Tibial artery (tissue), 4 donors: ENCODE data around the gene ULK4.

ENCODE experiments used
- DNase-seq, 2 donors: peaks; one replicate each; pipeline ENCODE4 v3.0.0-alpha.2; 2019
- H3K27ac ChIP-seq, 2 donors: fragments of 200-600 bp; sonication (generic) in 1 of 2; 1 replicate in 1 of 2; 2 replicates in 1 of 2; pipeline ENCODE4 v1.5.1; 2018 to 2019; ENCODE audit warnings: mild to moderate bottlenecking in 1 of 2
- H3K27me3 ChIP-seq, 2 donors: fragments of 200-600 bp; sonication (generic) in 1 of 2; one replicate each; pipeline versions ENCODE4 v1.5.1 to v1.6.0; 2016 to 2019
- H3K36me3 ChIP-seq, 3 donors: fragments of 200-600 bp; sonication (generic) in 2 of 3; one replicate each; pipeline ENCODE4 v1.5.1; 2016 to 2019; ENCODE audit warnings: mild to moderate bottlenecking in 2 of 3
- H3K4me1 ChIP-seq, 4 donors: fragments of 200-600 bp; sonication (generic) in 2 of 4; 1 replicate in 3 of 4; 2 replicates in 1 of 4; pipeline ENCODE4 v1.5.1; 2016 to 2019
- H3K4me3 ChIP-seq, 2 donors: fragments of 200-600 bp; sonication (generic) in 1 of 2; 1 replicate in 1 of 2; 2 replicates in 1 of 2; pipeline ENCODE4 v1.5.1; 2018 to 2019; ENCODE audit warnings: mild to moderate bottlenecking in 2 of 2
- H3K9me3 ChIP-seq, 3 donors: fragments of 200-600 bp; sonication (generic) in 1 of 3; one replicate each; pipeline ENCODE4 v1.5.1; 2016 to 2019
- intact Hi-C: fragments of 100-400 bp; cut with DNase I; formaldehyde crosslinking; loops from one replicate; pipeline ENCODE4 v1.15.0; 2023; ENCODE audit warnings: low total_unique reads
- TF ChIP-seq, protein P1 (sequence below), 2 experiments: fragments of 200-600 bp in 1 of 2; fragments of 450-650 bp in 1 of 2; IDR thresholded peaks; one replicate each; pipeline ENCODE4 v1.5.1; 2017 to 2019; ENCODE audit warnings: antibody characterized with exemption in 2 of 2, mild to moderate bottlenecking in 1 of 2, moderate library complexity in 1 of 2

ULK4 gene

DNA sequence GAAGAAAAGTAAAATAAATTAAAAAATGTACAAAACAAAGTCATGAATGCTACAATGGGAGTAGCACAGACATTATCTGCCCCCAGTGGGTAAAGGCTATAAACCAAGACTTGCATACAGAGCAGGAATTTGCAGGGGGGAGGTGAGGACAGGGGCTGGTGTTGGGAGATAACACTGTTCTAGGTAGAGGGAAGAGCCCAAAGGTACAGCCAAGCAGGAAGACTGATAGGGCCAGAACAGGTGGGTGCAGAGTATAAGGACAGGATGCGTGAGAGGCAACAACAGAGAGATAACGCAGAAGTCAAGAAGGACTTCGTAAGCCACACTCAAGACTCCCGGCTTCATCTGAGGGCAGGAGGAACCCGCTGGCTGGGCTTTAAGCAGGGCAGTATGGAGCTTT, 616.1 kb downstream of the ULK4 start:
- Histone ChIP-seq H3K4me3 (no peak overlapping the region), H3K27ac (no peak overlapping the region), H3K4me1 (peaks cover 0 to 3% (median 0%) of the 10 kb centered on the region in 4 donors), H3K36me3 (no peaks in the 10 kb centered on the region), H3K9me3 (peaks cover 0 to 2% (median 0%) of the 10 kb centered on the region in 3 donors), H3K27me3 (no peaks in the 10 kb centered on the region)
- TF ChIP-seq, protein P1, sequence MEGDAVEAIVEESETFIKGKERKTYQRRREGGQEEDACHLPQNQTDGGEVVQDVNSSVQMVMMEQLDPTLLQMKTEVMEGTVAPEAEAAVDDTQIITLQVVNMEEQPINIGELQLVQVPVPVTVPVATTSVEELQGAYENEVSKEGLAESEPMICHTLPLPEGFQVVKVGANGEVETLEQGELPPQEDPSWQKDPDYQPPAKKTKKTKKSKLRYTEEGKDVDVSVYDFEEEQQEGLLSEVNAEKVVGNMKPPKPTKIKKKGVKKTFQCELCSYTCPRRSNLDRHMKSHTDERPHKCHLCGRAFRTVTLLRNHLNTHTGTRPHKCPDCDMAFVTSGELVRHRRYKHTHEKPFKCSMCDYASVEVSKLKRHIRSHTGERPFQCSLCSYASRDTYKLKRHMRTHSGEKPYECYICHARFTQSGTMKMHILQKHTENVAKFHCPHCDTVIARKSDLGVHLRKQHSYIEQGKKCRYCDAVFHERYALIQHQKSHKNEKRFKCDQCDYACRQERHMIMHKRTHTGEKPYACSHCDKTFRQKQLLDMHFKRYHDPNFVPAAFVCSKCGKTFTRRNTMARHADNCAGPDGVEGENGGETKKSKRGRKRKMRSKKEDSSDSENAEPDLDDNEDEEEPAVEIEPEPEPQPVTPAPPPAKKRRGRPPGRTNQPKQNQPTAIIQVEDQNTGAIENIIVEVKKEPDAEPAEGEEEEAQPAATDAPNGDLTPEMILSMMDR (IDR thresholded peaks at IDR 0.05): no peak
- no peak for DNase-seq
- intact Hi-C loops: no loop called here

DNA sequence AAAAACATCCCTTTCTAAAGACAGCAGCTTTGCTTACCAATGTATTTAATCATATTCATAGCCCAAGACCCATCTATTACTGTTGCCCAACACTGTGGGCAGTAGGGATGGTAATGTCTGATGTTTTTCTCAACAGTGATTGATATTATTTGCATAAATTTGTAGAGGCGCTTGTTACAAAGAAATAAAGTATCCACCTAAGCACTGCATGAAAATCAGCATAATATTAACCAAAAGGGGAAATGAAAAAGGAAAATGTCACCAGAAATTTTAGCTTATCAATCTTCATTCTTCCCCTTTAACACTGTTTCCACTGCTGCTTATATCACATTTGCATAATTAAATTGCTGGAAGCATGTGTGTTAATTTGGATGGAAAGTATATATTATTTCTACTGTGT, 622.1 kb downstream of the ULK4 start:
- no peaks in the 10 kb centered on the region for H3K4me1 ChIP-seq
- H3K4me3 ChIP-seq: no peak overlapping the region
- no peaks in the 10 kb centered on the region for H3K36me3 ChIP-seq
- no peak for DNase-seq
- no peaks in the 10 kb centered on the region for H3K27me3 ChIP-seq
- intact Hi-C loops: no loop called here
- H3K9me3 ChIP-seq: peaks cover 0 to 2% (median 0%) of the 10 kb centered on the region in 3 donors
- TF ChIP-seq, protein P1 (IDR thresholded peaks at IDR 0.05): no peak
- H3K27ac ChIP-seq: no peak overlapping the region

GRCh38 chr3:41338276-41338675, 623.6 kb downstream of the ULK4 start:
- no peak overlapping the region for H3K4me3 ChIP-seq
- H3K9me3 ChIP-seq: no peaks in the 10 kb centered on the region
- no peaks in the 10 kb centered on the region for H3K36me3 ChIP-seq
- intact Hi-C loops: no loop called here
- H3K4me1 ChIP-seq: no peaks in the 10 kb centered on the region
- no peaks in the 10 kb centered on the region for H3K27me3 ChIP-seq
- no peak for DNase-seq
- no peak overlapping the region for H3K27ac ChIP-seq
- TF ChIP-seq, protein P1 (IDR thresholded peaks at IDR 0.05): no peak

DNA sequence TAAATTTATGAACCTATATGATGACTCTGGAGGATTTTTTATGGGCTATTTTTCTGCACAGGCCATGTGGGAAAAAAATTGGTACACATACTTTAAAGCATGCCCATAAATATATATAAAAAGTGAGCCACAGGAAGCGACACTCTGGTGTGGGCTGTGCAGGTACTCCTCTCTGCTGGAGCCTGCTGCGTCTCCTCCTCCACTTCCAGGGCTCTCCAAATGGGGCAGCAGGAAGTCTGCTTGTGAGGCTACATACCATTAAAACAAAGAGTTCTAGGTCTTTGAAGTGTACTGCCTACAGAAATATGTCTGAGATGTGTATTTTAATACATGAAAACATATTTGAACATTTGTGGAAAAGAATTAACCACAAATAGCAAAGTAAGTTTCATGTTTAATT, 627.5 kb downstream of the ULK4 start:
- H3K36me3 ChIP-seq: no peaks in the 10 kb centered on the region
- no peak for DNase-seq
- intact Hi-C loops: no loop called here
- H3K4me3 ChIP-seq: no peak overlapping the region
- H3K4me1 ChIP-seq: no peaks in the 10 kb centered on the region
- H3K9me3 ChIP-seq: no peaks in the 10 kb centered on the region
- TF ChIP-seq, protein P1 (IDR thresholded peaks at IDR 0.05): no peak
- no peak overlapping the region for H3K27ac ChIP-seq
- no peaks in the 10 kb centered on the region for H3K27me3 ChIP-seq

DNA sequence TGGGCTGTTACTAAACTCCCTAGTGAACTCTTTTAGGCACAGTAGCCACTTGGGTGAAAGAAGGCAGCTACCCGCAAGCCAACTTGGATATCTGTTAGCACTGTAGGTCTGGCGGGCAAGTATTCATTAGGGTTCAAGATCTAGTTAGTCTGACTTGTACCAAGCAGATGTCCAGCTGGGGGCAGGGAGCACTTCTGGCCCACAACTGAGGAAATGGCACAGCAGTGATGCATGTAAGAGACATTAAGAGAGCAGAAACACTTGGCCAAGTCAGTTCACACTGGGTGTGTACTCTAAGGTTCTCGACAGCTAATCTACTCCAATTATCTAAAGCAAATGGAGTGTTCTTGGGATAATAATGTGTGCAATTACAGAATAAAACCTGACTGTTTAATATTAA, 630.9 kb downstream of the ULK4 start:
- H3K9me3 ChIP-seq: no peaks in the 10 kb centered on the region
- intact Hi-C loops: no loop called here
- no peaks in the 10 kb centered on the region for H3K36me3 ChIP-seq
- no peaks in the 10 kb centered on the region for H3K4me1 ChIP-seq
- H3K27ac ChIP-seq: no peak overlapping the region
- TF ChIP-seq, protein P1 (IDR thresholded peaks at IDR 0.05): no peak
- no peaks in the 10 kb centered on the region for H3K27me3 ChIP-seq
- H3K4me3 ChIP-seq: no peak overlapping the region
- no peak for DNase-seq

DNA sequence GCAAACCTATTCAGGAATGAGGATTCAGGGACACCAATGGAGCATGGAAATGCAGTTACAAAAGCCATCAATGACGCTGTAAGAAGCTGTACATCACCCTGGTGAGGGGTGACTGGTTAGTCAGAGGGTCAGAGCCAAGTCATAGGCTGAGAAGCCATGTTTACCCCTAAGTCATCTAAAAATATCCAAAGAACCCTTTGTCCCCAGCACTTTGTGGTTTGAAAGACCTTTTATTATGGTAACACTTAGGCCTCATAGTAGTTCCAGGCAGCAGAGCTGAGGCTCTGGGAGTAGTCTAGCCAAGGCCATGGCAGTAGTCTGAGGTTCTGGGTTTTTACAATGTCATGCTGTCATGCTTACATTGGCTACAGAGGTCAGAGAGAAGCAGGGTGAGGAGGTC, 631.4 kb downstream of the ULK4 start:
- Histone ChIP-seq H3K27me3 (no peaks in the 10 kb centered on the region), H3K36me3 (no peaks in the 10 kb centered on the region), H3K4me3 (no peak overlapping the region), H3K9me3 (no peaks in the 10 kb centered on the region), H3K4me1 (no peaks in the 10 kb centered on the region), H3K27ac (no peak overlapping the region)
- intact Hi-C loops: no loop called here
- no peak for DNase-seq
- TF ChIP-seq, protein P1 (IDR thresholded peaks at IDR 0.05): no peak
